Measurements from ENCODE around the gene SLC25A42. TPM values are rescaled to one million over a fixed set of nuclear protein-coding genes. Genes with fewer than 3 reads are reported as not detected.
A peak's percentile ranks its signal among the peaks of the same experiment; 100 is the strongest.

Gene SLC25A42
- polyA plus RNA-seq, 2 donors: 4.1 to 4.2 TPM

GRCh38 chr19:19032420-19033175, 31.2 kb upstream of the SLC25A42 start:
- Histone ChIP-seq H3K9me3 (ENCODE audit: control insufficient read depth in 2 of 2, insufficient read depth in 1 of 2, low read depth in 1 of 2, low read length in 1 of 2) (no peaks in the 10 kb centered on the region), H3K36me3 (ENCODE audit: control insufficient read depth in 2 of 2, insufficient read depth in 2 of 2, low read length in 1 of 2) (peaks cover 0 to 12% of the 10 kb centered on the region in 2 donors), H3K4me1 (ENCODE audit: control insufficient read depth in 2 of 2, insufficient read depth in 2 of 2, low read length in 1 of 2) (peaks cover 0 to 3% of the 10 kb centered on the region in 2 donors), H3K27ac (ENCODE audit: low read depth in 2 of 2, low read length in 1 of 2) (peak overlapping the region; percentile 86 to 96), H3K27me3 (ENCODE audit: control insufficient read depth in 1 of 2, insufficient read depth in 2 of 2, low read length in 2 of 2) (no peaks in the 10 kb centered on the region), H3K4me3 (ENCODE audit: low read depth in 1 of 2, low read length in 2 of 2) (peak overlapping the region; percentile 67 to 68)
- WGBS, 2 donors: 7% methylated on average over 30 to 31 of the region's 31 CpGs

- 0% methylated on average over 17 to 32 of the region's 32 CpGs for WGBS, 2 donors
Observed at GRCh38 chr19:19033176-19033425, 30.7 kb upstream of the SLC25A42 start.

GRCh38 chr19:19033426-19034203, 30.2 kb upstream of the SLC25A42 start, which contains the start of the genes ARMC6 and SUGP2:
ARMC6 (plus strand) TSS chr19:19033603; CDS start chr19:19034210, 607 bp downstream.
SUGP2 (minus strand) TSS chr19:19033517; CDS start chr19:19031071, 2,446 bp downstream.
- H3K27me3 ChIP-seq (ENCODE audit: control insufficient read depth in 1 of 2, insufficient read depth in 2 of 2, low read length in 2 of 2): no peaks in the 10 kb centered on the region
- H3K4me3 ChIP-seq (ENCODE audit: low read depth in 1 of 2, low read length in 2 of 2): peak within 1 kb of the TSS; percentile 67 to 68
- 0% methylated on average over 67 to 94 of the region's 94 CpGs for WGBS, 2 donors
- H3K4me1 ChIP-seq (ENCODE audit: control insufficient read depth in 2 of 2, insufficient read depth in 2 of 2, low read length in 1 of 2): peaks cover 0 to 3% of the 10 kb centered on the region in 2 donors
- no peaks in the 10 kb centered on the region for H3K9me3 ChIP-seq (ENCODE audit: control insufficient read depth in 2 of 2, insufficient read depth in 1 of 2, low read depth in 1 of 2, low read length in 1 of 2)
- peak within 1 kb of the TSS; percentile 86 to 96 for H3K27ac ChIP-seq (ENCODE audit: low read depth in 2 of 2, low read length in 1 of 2)
- peaks cover 0 to 7% of the 10 kb centered on the region in 2 donors for H3K36me3 ChIP-seq (ENCODE audit: control insufficient read depth in 2 of 2, insufficient read depth in 2 of 2, low read length in 1 of 2)

More at GRCh38 chr19:19033176-19033425, 30.7 kb upstream of the SLC25A42 start:
- Histone ChIP-seq H3K4me3 (ENCODE audit: low read depth in 1 of 2, low read length in 2 of 2) (peak overlapping the region; percentile 67 to 68), H3K36me3 (ENCODE audit: control insufficient read depth in 2 of 2, insufficient read depth in 2 of 2, low read length in 1 of 2) (peaks cover 0 to 12% of the 10 kb centered on the region in 2 donors), H3K27me3 (ENCODE audit: control insufficient read depth in 1 of 2, insufficient read depth in 2 of 2, low read length in 2 of 2) (no peaks in the 10 kb centered on the region), H3K27ac (ENCODE audit: low read depth in 2 of 2, low read length in 1 of 2) (peak overlapping the region; percentile 86 to 96), H3K9me3 (ENCODE audit: control insufficient read depth in 2 of 2, insufficient read depth in 1 of 2, low read depth in 1 of 2, low read length in 1 of 2) (no peaks in the 10 kb centered on the region), H3K4me1 (ENCODE audit: control insufficient read depth in 2 of 2, insufficient read depth in 2 of 2, low read length in 1 of 2) (peaks cover 0 to 3% of the 10 kb centered on the region in 2 donors)

- Histone ChIP-seq H3K4me1 (ENCODE audit: control insufficient read depth in 2 of 2, insufficient read depth in 2 of 2, low read length in 1 of 2) (peaks cover 0 to 3% of the 10 kb centered on the region in 2 donors), H3K27me3 (ENCODE audit: control insufficient read depth in 1 of 2, insufficient read depth in 2 of 2, low read length in 2 of 2) (no peaks in the 10 kb centered on the region), H3K9me3 (ENCODE audit: control insufficient read depth in 2 of 2, insufficient read depth in 1 of 2, low read depth in 1 of 2, low read length in 1 of 2) (no peaks in the 10 kb centered on the region), H3K4me3 (ENCODE audit: low read depth in 1 of 2, low read length in 2 of 2) (peak overlapping the region in 1 of 2 donors; percentile 67), H3K36me3 (ENCODE audit: control insufficient read depth in 2 of 2, insufficient read depth in 2 of 2, low read length in 1 of 2) (peaks cover 0 to 4% of the 10 kb centered on the region in 2 donors), H3K27ac (ENCODE audit: low read depth in 2 of 2, low read length in 1 of 2) (peak overlapping the region; percentile 86 to 96)
- whole genome bisulfite sequencing, 2 donors: 7 to 8% methylated on average over 10 of the region's 10 CpGs
Observed at GRCh38 chr19:19034204-19034624, 29.6 kb upstream of the SLC25A42 start.

GRCh38 chr19:19039901-19040300, 23.9 kb upstream of the SLC25A42 start:
- WGBS, 2 donors: 70 to 82% methylated on average over 4 of the region's 4 CpGs
- H3K36me3 ChIP-seq (ENCODE audit: control insufficient read depth in 2 of 2, insufficient read depth in 2 of 2, low read length in 1 of 2): peaks cover 3 to 28% of the 10 kb centered on the region in 2 donors
- H3K27me3 ChIP-seq (ENCODE audit: control insufficient read depth in 1 of 2, insufficient read depth in 2 of 2, low read length in 2 of 2): no peaks in the 10 kb centered on the region
- H3K9me3 ChIP-seq (ENCODE audit: control insufficient read depth in 2 of 2, insufficient read depth in 1 of 2, low read depth in 1 of 2, low read length in 1 of 2): no peaks in the 10 kb centered on the region
- no peak overlapping the region for H3K27ac ChIP-seq (ENCODE audit: low read depth in 2 of 2, low read length in 1 of 2)
- no peak overlapping the region for H3K4me3 ChIP-seq (ENCODE audit: low read depth in 1 of 2, low read length in 2 of 2)
- peaks cover 0 to 2% of the 10 kb centered on the region in 2 donors for H3K4me1 ChIP-seq (ENCODE audit: control insufficient read depth in 2 of 2, insufficient read depth in 2 of 2, low read length in 1 of 2)

GRCh38 chr19:19040417-19040816, 23.4 kb upstream of the SLC25A42 start:
- H3K4me3 ChIP-seq (ENCODE audit: low read depth in 1 of 2, low read length in 2 of 2): no peak overlapping the region
- H3K4me1 ChIP-seq (ENCODE audit: control insufficient read depth in 2 of 2, insufficient read depth in 2 of 2, low read length in 1 of 2): peaks cover 0 to 2% of the 10 kb centered on the region in 2 donors
- no peaks in the 10 kb centered on the region for H3K27me3 ChIP-seq (ENCODE audit: control insufficient read depth in 1 of 2, insufficient read depth in 2 of 2, low read length in 2 of 2)
- H3K27ac ChIP-seq (ENCODE audit: low read depth in 2 of 2, low read length in 1 of 2): no peak overlapping the region
- WGBS, 2 donors: 46 to 51% methylated on average over 7 of the region's 7 CpGs
- no peaks in the 10 kb centered on the region for H3K9me3 ChIP-seq (ENCODE audit: control insufficient read depth in 2 of 2, insufficient read depth in 1 of 2, low read depth in 1 of 2, low read length in 1 of 2)
- H3K36me3 ChIP-seq (ENCODE audit: control insufficient read depth in 2 of 2, insufficient read depth in 2 of 2, low read length in 1 of 2): peaks cover 3 to 31% of the 10 kb centered on the region in 2 donors

GRCh38 chr19:19042732-19043280, 21.0 kb upstream of the SLC25A42 start:
- WGBS, 2 donors: 93 to 95% methylated on average over 13 of the region's 13 CpGs
- Histone ChIP-seq H3K27me3 (ENCODE audit: control insufficient read depth in 1 of 2, insufficient read depth in 2 of 2, low read length in 2 of 2) (no peaks in the 10 kb centered on the region), H3K27ac (ENCODE audit: low read depth in 2 of 2, low read length in 1 of 2) (no peak overlapping the region), H3K9me3 (ENCODE audit: control insufficient read depth in 2 of 2, insufficient read depth in 1 of 2, low read depth in 1 of 2, low read length in 1 of 2) (no peaks in the 10 kb centered on the region), H3K36me3 (ENCODE audit: control insufficient read depth in 2 of 2, insufficient read depth in 2 of 2, low read length in 1 of 2) (peaks cover 3 to 29% of the 10 kb centered on the region in 2 donors), H3K4me1 (ENCODE audit: control insufficient read depth in 2 of 2, insufficient read depth in 2 of 2, low read length in 1 of 2) (peaks cover 0 to 2% of the 10 kb centered on the region in 2 donors), H3K4me3 (ENCODE audit: low read depth in 1 of 2, low read length in 2 of 2) (no peak overlapping the region)

GRCh38 chr19:19043481-19043880, 20.3 kb upstream of the SLC25A42 start:
- Histone ChIP-seq H3K4me1 (ENCODE audit: control insufficient read depth in 2 of 2, insufficient read depth in 2 of 2, low read length in 1 of 2) (peaks cover 0 to 2% of the 10 kb centered on the region in 2 donors), H3K36me3 (ENCODE audit: control insufficient read depth in 2 of 2, insufficient read depth in 2 of 2, low read length in 1 of 2) (peaks cover 3 to 27% of the 10 kb centered on the region in 2 donors), H3K9me3 (ENCODE audit: control insufficient read depth in 2 of 2, insufficient read depth in 1 of 2, low read depth in 1 of 2, low read length in 1 of 2) (no peaks in the 10 kb centered on the region), H3K27me3 (ENCODE audit: control insufficient read depth in 1 of 2, insufficient read depth in 2 of 2, low read length in 2 of 2) (no peaks in the 10 kb centered on the region), H3K27ac (ENCODE audit: low read depth in 2 of 2, low read length in 1 of 2) (no peak overlapping the region), H3K4me3 (ENCODE audit: low read depth in 1 of 2, low read length in 2 of 2) (no peak overlapping the region)
- 91% methylated on average over 6 of the region's 6 CpGs for WGBS, 2 donors

GRCh38 chr19:19043881-19044280, 19.9 kb upstream of the SLC25A42 start:
- 89 to 93% methylated on average over 6 of the region's 6 CpGs for WGBS, 2 donors
- no peak overlapping the region for H3K4me3 ChIP-seq (ENCODE audit: low read depth in 1 of 2, low read length in 2 of 2)
- H3K4me1 ChIP-seq (ENCODE audit: control insufficient read depth in 2 of 2, insufficient read depth in 2 of 2, low read length in 1 of 2): peaks cover 0 to 2% of the 10 kb centered on the region in 2 donors
- H3K27ac ChIP-seq (ENCODE audit: low read depth in 2 of 2, low read length in 1 of 2): no peak overlapping the region
- H3K27me3 ChIP-seq (ENCODE audit: control insufficient read depth in 1 of 2, insufficient read depth in 2 of 2, low read length in 2 of 2): no peaks in the 10 kb centered on the region
- H3K36me3 ChIP-seq (ENCODE audit: control insufficient read depth in 2 of 2, insufficient read depth in 2 of 2, low read length in 1 of 2): peaks cover 3 to 27% of the 10 kb centered on the region in 2 donors
- H3K9me3 ChIP-seq (ENCODE audit: control insufficient read depth in 2 of 2, insufficient read depth in 1 of 2, low read depth in 1 of 2, low read length in 1 of 2): no peaks in the 10 kb centered on the region
